ENCODE data around the gene MLNR. TPM values are rescaled to one million over a fixed set of nuclear protein-coding genes. Genes with fewer than 3 reads are reported as not detected.

The MLNR gene
- total and polyA plus RNA-seq, 4 donors = 0.02 TPM; not detected in 3

DNA sequence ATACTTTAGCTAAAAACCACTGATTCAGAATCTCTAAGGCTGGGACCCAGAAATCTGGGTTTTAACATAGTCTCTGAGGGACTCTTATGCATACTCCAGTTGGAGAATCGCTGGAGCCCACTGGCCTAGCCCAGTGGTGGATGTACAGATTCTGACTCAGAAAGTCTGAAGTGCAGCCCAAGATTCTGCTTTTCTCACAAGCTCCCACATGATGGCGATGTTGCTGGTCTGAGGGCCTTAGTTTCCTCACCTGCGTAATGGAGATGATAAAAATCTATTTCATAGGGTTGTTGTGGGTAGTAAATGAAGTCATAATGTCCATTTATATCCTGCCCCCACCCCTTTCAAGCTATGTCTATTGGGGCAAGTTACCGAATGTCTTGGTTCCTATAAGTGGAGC is 19.9 kb downstream of the MLNR start:
- Histone ChIP-seq H3K9ac (ENCODE audit: insufficient read depth in 1 of 2, low read length in 2 of 2) (no peak overlapping the region), H3K4me3 (no peak overlapping the region), H3K36me3 (ENCODE audit: control insufficient read depth in 4 of 4, insufficient read depth in 4 of 4, low read length in 4 of 4) (peaks cover 0 to 1% (median 0%) of the 10 kb centered on the region in 4 donors), H3K9me3 (ENCODE audit: control insufficient read depth in 4 of 4, insufficient read depth in 3 of 4, low read length in 3 of 4) (peaks cover 0 to 3% (median 0%) of the 10 kb centered on the region in 4 donors), H3K27ac (ENCODE audit: low read depth in 1 of 2, low read length in 1 of 2) (no peak overlapping the region), H3K4me1 (ENCODE audit: control insufficient read depth in 5 of 5, insufficient read depth in 5 of 5, low read length in 5 of 5) (no peaks in the 10 kb centered on the region), H3K27me3 (ENCODE audit: control insufficient read depth in 3 of 3, insufficient read depth in 3 of 3, low read length in 2 of 3) (no peaks in the 10 kb centered on the region)
- peak; percentile 8 for TF ChIP-seq CTCF (IDR thresholded peaks at IDR 0.05; ENCODE audit: control extremely low read depth, extremely low read depth)
- ATAC-seq (ENCODE audit: insufficient read depth, low FRiP score) = no peak
- no peak for DNase-seq
- WGBS, 2 donors = 42 to 47% methylated on average over 4 of the region's 4 CpGs

GRCh38 chr13:49241296-49241695 is 21.2 kb downstream of the MLNR start:
- H3K9me3 ChIP-seq (ENCODE audit: control insufficient read depth in 4 of 4, insufficient read depth in 3 of 4, low read length in 3 of 4) = peaks cover 0 to 3% (median 0%) of the 10 kb centered on the region in 4 donors
- DNase-seq (no peak), ATAC-seq (ENCODE audit: insufficient read depth, low FRiP score) (no peak)
- H3K9ac ChIP-seq (ENCODE audit: insufficient read depth in 1 of 2, low read length in 2 of 2) = no peak overlapping the region
- no peak for TF ChIP-seq CTCF (IDR thresholded peaks at IDR 0.05; ENCODE audit: control extremely low read depth, extremely low read depth)
- no peaks in the 10 kb centered on the region for H3K36me3 ChIP-seq (ENCODE audit: control insufficient read depth in 4 of 4, insufficient read depth in 4 of 4, low read length in 4 of 4)
- H3K4me3 ChIP-seq = no peak overlapping the region
- WGBS, 2 donors = 93 to 96% methylated on average over 7 of the region's 7 CpGs
- no peak overlapping the region for H3K27ac ChIP-seq (ENCODE audit: low read depth in 1 of 2, low read length in 1 of 2)
- H3K27me3 ChIP-seq (ENCODE audit: control insufficient read depth in 3 of 3, insufficient read depth in 3 of 3, low read length in 2 of 3) = no peaks in the 10 kb centered on the region
- no peaks in the 10 kb centered on the region for H3K4me1 ChIP-seq (ENCODE audit: control insufficient read depth in 5 of 5, insufficient read depth in 5 of 5, low read length in 5 of 5)

DNA sequence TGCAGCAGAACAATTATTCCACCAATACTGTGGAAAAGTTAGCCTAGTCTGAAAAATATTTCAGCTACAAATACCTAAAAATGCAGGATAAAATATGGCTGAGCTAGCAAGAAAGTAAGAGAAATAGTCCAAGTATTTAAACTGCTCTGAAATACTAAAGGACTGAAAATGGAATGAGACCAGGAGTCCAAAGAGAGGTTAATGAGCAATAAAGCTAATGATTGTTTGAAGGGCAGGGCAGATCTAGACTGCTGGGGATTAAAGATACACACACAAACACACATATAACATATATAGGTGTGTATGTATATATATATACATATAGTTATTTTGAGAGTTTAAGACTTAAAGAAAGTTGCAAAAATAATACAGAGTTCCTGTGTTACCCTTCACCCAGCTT is 25.0 kb downstream of the MLNR start:
- Histone ChIP-seq H3K9me3 (ENCODE audit: control insufficient read depth in 4 of 4, insufficient read depth in 3 of 4, low read length in 3 of 4) (peaks cover 0 to 3% (median 0%) of the 10 kb centered on the region in 4 donors), H3K9ac (ENCODE audit: insufficient read depth in 1 of 2, low read length in 2 of 2) (no peak overlapping the region), H3K27me3 (ENCODE audit: control insufficient read depth in 3 of 3, insufficient read depth in 3 of 3, low read length in 2 of 3) (no peaks in the 10 kb centered on the region), H3K36me3 (ENCODE audit: control insufficient read depth in 4 of 4, insufficient read depth in 4 of 4, low read length in 4 of 4) (peaks cover 0 to 3% (median 1%) of the 10 kb centered on the region in 4 donors), H3K4me3 (no peak overlapping the region), H3K27ac (ENCODE audit: low read depth in 1 of 2, low read length in 1 of 2) (no peak overlapping the region), H3K4me1 (ENCODE audit: control insufficient read depth in 5 of 5, insufficient read depth in 5 of 5, low read length in 5 of 5) (peaks cover 0 to 14% (median 0%) of the 10 kb centered on the region in 5 donors)
- no peak for TF ChIP-seq CTCF (IDR thresholded peaks at IDR 0.05; ENCODE audit: control extremely low read depth, extremely low read depth)
- ATAC-seq (ENCODE audit: insufficient read depth, low FRiP score) (no peak), DNase-seq (no peak)
